HepG2 (cell line): Measurements from ENCODE around the gene SYT1. TPM values are rescaled to one million over a fixed set of nuclear protein-coding genes. Genes with fewer than 3 reads are reported as not detected.

Source experiments
- ATAC-seq: fragments of 200-7000 bp; cut with Tn5 transposase; 3 replicates; pipeline ENCODE4 v1.9.1; 2020; ENCODE audit warnings: mild to moderate bottlenecking, moderate library complexity
- BruUV-seq: library from RNA; stranded (reverse); fragments of 400-500 nt; replicated peaks from 2 replicates; lab custom pipeline; 2021; lab: Mats Ljungman, UMichigan
- CTCF ChIA-PET: fragments of 300-600 bp; formaldehyde crosslinking; extraction: SDS; loops from one replicate; lab custom pipeline; 2021; ENCODE audit warnings: low total read pairs, inconsistent platforms, low intra/inter-chr PET ratio; lab: Yijun Ruan, JAX
- POLR2A ChIA-PET: fragments of 350-600 bp; sonication (Branson Sonifier 250); formaldehyde crosslinking; loops from one replicate; lab custom pipeline; 2020; ENCODE audit warnings: antibody characterized with exemption, inconsistent platforms; lab: Yijun Ruan, JAX
- DNase-seq: peaks from one replicate; pipeline ENCODE4 v3.0.0-alpha.2; 2015; ENCODE audit warnings: low spot score
- FAIRE-seq: peaks from 3 replicates; lab custom pipeline; 2011; peaks lifted over from hg19 to GRCh38; lab: Jason Lieb, UNC
- H2AFZ ChIP-seq: one replicate; pipeline ENCODE4 v1.6.1; 2011; ENCODE audit warnings: low read length, inconsistent platforms
- H3K27ac ChIP-seq: fragments of 300-600 bp; 3 replicates; pipeline ENCODE4 v1.8.0; 2011; ENCODE audit warnings: mixed run types, mild to moderate bottlenecking, mixed read lengths, low read length, inconsistent platforms; ENCODE audit not compliant: insufficient read depth; ENCODE audit errors: extremely low read length
- H3K27me3 ChIP-seq, 2 experiments: fragments of 200-600 bp in 1 of 2; 2 replicates in 1 of 2; 3 replicates in 1 of 2; pipeline versions ENCODE4 v1.6.0 to v1.8.0; 2011; ENCODE audit warnings: low read length in 2 of 2, mild to moderate bottlenecking in 2 of 2, moderate library complexity in 2 of 2, inconsistent platforms in 1 of 2; ENCODE audit not compliant: insufficient read depth in 2 of 2, control insufficient read depth in 1 of 2
- H3K36me3 ChIP-seq, 2 experiments: fragments of 200-600 bp in 1 of 2; replicated peaks in 1 of 2; 2 replicates in 1 of 2; 3 replicates in 1 of 2; pipeline versions ENCODE4 v1.5.1 to v1.8.0; 2011; ENCODE audit warnings: low read length in 2 of 2, inconsistent platforms in 1 of 2; ENCODE audit not compliant: insufficient read depth in 2 of 2, control insufficient read depth in 1 of 2
- H3K4me1 ChIP-seq: 2 replicates; pipeline ENCODE4 v1.5.1; 2012; ENCODE audit warnings: low read length, inconsistent platforms; ENCODE audit not compliant: insufficient read depth
- H3K4me2 ChIP-seq: 2 replicates; pipeline ENCODE4 v1.6.0; 2011; ENCODE audit warnings: low read depth, low read length, inconsistent platforms
- H3K4me3 ChIP-seq, 3 experiments: fragments of 200-600 bp in 1 of 3; sonication (generic), shearing (Covaris generic) in 1 of 3; replicated peaks in 1 of 3; 2 replicates each; pipeline ENCODE4 v1.5.1; 2011 to 2016; ENCODE audit warnings: low read length in 3 of 3, inconsistent platforms in 2 of 3, low read depth in 2 of 3, mild to moderate bottlenecking in 2 of 3, control low read depth in 1 of 3, mixed read lengths in 1 of 3; ENCODE audit not compliant: insufficient read depth in 1 of 3
- H3K79me2 ChIP-seq: one replicate; pipeline ENCODE4 v1.6.1; 2011; ENCODE audit warnings: low read length, inconsistent platforms; ENCODE audit not compliant: insufficient read depth
- H3K9ac ChIP-seq: 2 replicates; pipeline ENCODE4 v1.6.0; 2011; ENCODE audit warnings: mild to moderate bottlenecking, low read depth, low read length, inconsistent platforms; ENCODE audit not compliant: insufficient read depth
- H3K9me3 ChIP-seq: 2 replicates; pipeline ENCODE4 v1.5.1; 2012; ENCODE audit warnings: mild to moderate bottlenecking, low read length
- H4K20me1 ChIP-seq: 2 replicates; pipeline ENCODE4 v1.6.0; 2011; ENCODE audit warnings: inconsistent platforms, mild to moderate bottlenecking, low read length, moderate library complexity; ENCODE audit not compliant: insufficient read depth
- ARHGAP35 ChIP-seq: sonication (generic); formaldehyde crosslinking; IDR thresholded peaks from 2 replicates; pipeline ENCODE4 v1.9.0; 2022; ENCODE audit warnings: mild to moderate bottlenecking, inconsistent platforms, moderate library complexity, missing genetic modification reagents, borderline replicate concordance
- BCLAF1 ChIP-seq: fragments of 450-650 bp; IDR thresholded peaks from 2 replicates; pipeline ENCODE4 v1.6.1; 2017; ENCODE audit warnings: mild to moderate bottlenecking
- FOXC1 ChIP-seq: sonication (generic); formaldehyde crosslinking; IDR thresholded peaks from 2 replicates; pipeline ENCODE4 v1.8.0; 2022; ENCODE audit warnings: mild to moderate bottlenecking, missing genetic modification reagents, borderline replicate concordance
- HNF4G ChIP-seq, 2 experiments: sonication (generic) in 1 of 2; formaldehyde crosslinking in 1 of 2; IDR thresholded peaks; 2 replicates each; pipeline versions ENCODE4 v1.4.0 to v1.6.1; 2011 to 2020; ENCODE audit warnings: borderline replicate concordance in 2 of 2, low read depth in 2 of 2, mild to moderate bottlenecking in 2 of 2, low read length in 1 of 2, missing genetic modification reagents in 1 of 2, moderate library complexity in 1 of 2
- IRF1 ChIP-seq: sonication (generic); formaldehyde crosslinking; IDR thresholded peaks from 2 replicates; pipeline ENCODE4 v1.4.0; 2020; ENCODE audit warnings: low read depth, mild to moderate bottlenecking, missing genetic modification reagents
- NONO ChIP-seq, 2 experiments: fragments of 450-650 bp in 1 of 2; sonication (generic) in 1 of 2; formaldehyde crosslinking in 1 of 2; IDR thresholded peaks in 1 of 2; conservative IDR thresholded peaks in 1 of 2; 2 replicates each; pipeline versions ENCODE4 v1.6.1 to v1.8.0; 2017 to 2022; ENCODE audit warnings: mild to moderate bottlenecking in 1 of 2, missing genetic modification reagents in 1 of 2, moderate library complexity in 1 of 2
- SKIL ChIP-seq: sonication (generic); formaldehyde crosslinking; IDR thresholded peaks from 2 replicates; pipeline ENCODE4 v1.8.0; 2022; ENCODE audit warnings: missing genetic modification reagents, mild to moderate bottlenecking, moderate library complexity, borderline replicate concordance
- ZNF296 ChIP-seq: sonication (generic); formaldehyde crosslinking; conservative IDR thresholded peaks from 2 replicates; pipeline ENCODE4 v1.5.0; 2020; ENCODE audit warnings: mild to moderate bottlenecking, missing genetic modification reagents
- ZNF552 ChIP-seq: sonication (generic); formaldehyde crosslinking; IDR thresholded peaks from 2 replicates; pipeline ENCODE4 v1.9.0; 2022; ENCODE audit warnings: missing genetic modification reagents, mild to moderate bottlenecking, borderline replicate concordance
- ZNF572 ChIP-seq: sonication (generic); formaldehyde crosslinking; IDR thresholded peaks from 2 replicates; pipeline ENCODE4 v1.5.1; 2020; ENCODE audit warnings: mild to moderate bottlenecking, missing genetic modification reagents
- WGBS: methylation state at CpG from one replicate; pipeline ENCODE4 v1.1.6; 2017; ENCODE audit warnings: low lambda C conversion rate; 5-methylcytosine and 5-hydroxymethylcytosine counted together
- in situ Hi-C: cut with HindIII; loops from 2 replicates; pipeline ENCODE4 v1.10.0; 2017; ENCODE audit warnings: low pct_unique_long_range_greater_than_20kb; ENCODE audit not compliant: extremely low pct_ligation_motif_present
- intact Hi-C: fragments of 100-400 bp; cut with micrococcal nuclease; formaldehyde crosslinking; loops from one replicate; pipeline ENCODE4 v1.10.0; 2022; ENCODE audit not compliant: unreplicated experiment
- polyA plus RNA-seq, 8 experiments: library from polyadenylated mRNA; depleted of rRNA in 3 of 8; stranded (reverse) in 7 of 8; unstranded in 1 of 8; fragments of >200 nt; fragmentation: Illumina TruSeq in 4 of 8; extraction: Trizol in 4 of 8; gene quantifications; 2 replicates each; pipeline versions ENCODE4 v1.2.1 to v1.2.3, GENCODE V29; 2011 to 2016; ENCODE audit warnings: low read depth in 4 of 8, missing spikeins in 1 of 8, mixed read lengths in 1 of 8; ENCODE audit not compliant: insufficient read depth in 1 of 8
- total RNA-seq, 5 experiments: library from RNA; depleted of rRNA; stranded (reverse); fragments of >200 nt; fragmentation: Illumina TruSeq; extraction: Trizol; gene quantifications; 2 replicates each; pipeline ENCODE4 v1.2.3, GENCODE V29; 2016; ENCODE audit warnings: low read depth in 1 of 5

SYT1 gene
- total and polyA plus RNA-seq, 2 of the 13 experiments (the other 11 are each of a cell fraction or from before 2014, with no cell fraction given) = not detected

GRCh38 chr12:79322905-79323304 is 458.3 kb downstream of the SYT1 start:
- no peaks in the 10 kb centered on the region for H4K20me1 ChIP-seq
- no peaks in the 10 kb centered on the region for H3K36me3 ChIP-seq
- no peak overlapping the region for H3K4me2 ChIP-seq
- whole genome bisulfite sequencing = 41% methylated on average over 1 of the region's 1 CpG
- TF ChIP-seq FOXC1 (CRISPR knock-in tag) (no peak), ARHGAP35 (CRISPR knock-in tag) (no peak), ZNF572 (CRISPR knock-in tag) (no peak), ZNF552 (CRISPR knock-in tag) (no peak)
- no TSS peak for BruUV-seq
- H3K27ac ChIP-seq = no peak overlapping the region
- H3K9ac ChIP-seq = no peak overlapping the region
- in situ Hi-C loops (no loop called here), intact Hi-C loops (no loop called here)
- H3K79me2 ChIP-seq = no peaks in the 10 kb centered on the region
- H2AFZ ChIP-seq = no peak overlapping the region
- ChIA-PET POLR2A (no interaction called here), CTCF (no interaction called here)
- DNase-seq (no peak), FAIRE-seq (no peak), ATAC-seq (no peak)
- H3K4me1 ChIP-seq = no peaks in the 10 kb centered on the region
- no peaks in the 10 kb centered on the region for H3K9me3 ChIP-seq
- H3K27me3 ChIP-seq = no peaks in the 10 kb centered on the region; a peak in 1 of 5 replicates
- no peak overlapping the region for H3K4me3 ChIP-seq

GRCh38 chr12:79324571-79324970 is 460.0 kb downstream of the SYT1 start:
- FAIRE-seq (no peak), DNase-seq (no peak), ATAC-seq (no peak)
- H3K9ac ChIP-seq = no peak overlapping the region
- H3K4me2 ChIP-seq = no peak overlapping the region
- BruUV-seq = no TSS peak
- no peaks in the 10 kb centered on the region for H3K79me2 ChIP-seq
- no peaks in the 10 kb centered on the region for H4K20me1 ChIP-seq
- 19% methylated on average over 3 of the region's 3 CpGs for WGBS
- H3K9me3 ChIP-seq = no peaks in the 10 kb centered on the region
- ChIA-PET CTCF (no interaction called here), POLR2A (no interaction called here)
- no peak overlapping the region for H3K4me3 ChIP-seq
- no peaks in the 10 kb centered on the region; a peak in 2 of 5 replicates for H3K27me3 ChIP-seq
- no peaks in the 10 kb centered on the region for H3K4me1 ChIP-seq
- in situ Hi-C loops (no loop called here), intact Hi-C loops (no loop called here)
- H2AFZ ChIP-seq = no peak overlapping the region
- H3K36me3 ChIP-seq = no peaks in the 10 kb centered on the region
- no peak overlapping the region for H3K27ac ChIP-seq
- TF ChIP-seq ZNF296 (CRISPR knock-in tag) = no peak
- TF ChIP-seq NONO (IDR thresholded peaks at IDR 0.05) = no peak
- no peak for TF ChIP-seq NONO (CRISPR knock-in tag; conservative IDR thresholded peaks at IDR 0.05)
- no peak for TF ChIP-seq HNF4G (IDR thresholded peaks at IDR 0.05; ENCODE audit: borderline replicate concordance, low read depth, low read length)
- TF ChIP-seq HNF4G (CRISPR knock-in tag; IDR thresholded peaks at IDR 0.05; ENCODE audit: borderline replicate concordance, low read depth) = no peak
- no peak for TF ChIP-seq SKIL
- TF ChIP-seq IRF1 (CRISPR knock-in tag) = no peak
- TF ChIP-seq BCLAF1 = no peak
